GDM1 (cell line): ENCODE results near the gene ZNF385C.
"Not testable (repeated sequence)": the region's sequence is repeated elsewhere in the genome, so short reads cannot be mapped to it uniquely, and the experiment has no call there.

Experiments used
- DNase-seq: peaks from one replicate; lab custom pipeline; 2025; lab: John Stamatoyannopoulos, UW

The ZNF385C gene

GRCh38 chr17:42019509-42020404 lies 78.5 kb downstream of the ZNF385C start, which contains the start of gene NKIRAS2:
Gene NKIRAS2, plus strand, starts transcription at chr17:42020090. Its CDS starts 1,488 bp downstream, at chr17:42021578.
- DNase-seq = peak; percentile 85

- DNase-seq = no peak
These were observed 79.3 kb downstream of the ZNF385C start for GRCh38 chr17:42018988-42019387.

GRCh38 chr17:42018339-42018738 lies 79.9 kb downstream of the ZNF385C start:
- DNase-seq = no peak

- DNase-seq = no peak
These were observed 80.4 kb downstream of the ZNF385C start for GRCh38 chr17:42017866-42018200.

GRCh38 chr17:42016941-42017865 lies 81.1 kb downstream of the ZNF385C start, which contains the start of gene DNAJC7:
Gene DNAJC7, minus strand, starts transcription at chr17:42017439. Its CDS starts 23 bp downstream, at chr17:42017416.
- peak; percentile 91 for DNase-seq

GRCh38 chr17:42016411-42016831 lies 81.9 kb downstream of the ZNF385C start:
- no peak for DNase-seq

- DNase-seq = not testable (repeated sequence)
These were observed 84.5 kb downstream of the ZNF385C start for GRCh38 chr17:42013740-42014139.

GRCh38 chr17:42012363-42012762 lies 85.9 kb downstream of the ZNF385C start:
- not testable (repeated sequence) for DNase-seq

GRCh38 chr17:42010898-42011516 lies 87.3 kb downstream of the ZNF385C start:
- no peak for DNase-seq

- DNase-seq = not testable (repeated sequence)
These were observed 88.0 kb downstream of the ZNF385C start for GRCh38 chr17:42010266-42010680.

GRCh38 chr17:42009170-42009569 lies 89.1 kb downstream of the ZNF385C start:
- no peak for DNase-seq

GRCh38 chr17:42005166-42005565 lies 93.1 kb downstream of the ZNF385C start:
- DNase-seq = no peak

- no peak for DNase-seq
These were observed 95.4 kb downstream of the ZNF385C start for GRCh38 chr17:42002792-42003301.

GRCh38 chr17:42002175-42002791 lies 96.0 kb downstream of the ZNF385C start:
- DNase-seq = no peak

- DNase-seq = no peak
These were observed 96.5 kb downstream of the ZNF385C start for GRCh38 chr17:42001729-42002128.

- no peak for DNase-seq
These were observed 97.7 kb downstream of the ZNF385C start for GRCh38 chr17:42000413-42001133.

- no peak for DNase-seq
These were observed 99.8 kb downstream of the ZNF385C start for GRCh38 chr17:41998497-41998896.

GRCh38 chr17:41996855-41997164 lies 101.5 kb downstream of the ZNF385C start:
- no peak for DNase-seq

GRCh38 chr17:41992576-41992975 lies 105.7 kb downstream of the ZNF385C start:
- no peak for DNase-seq

- DNase-seq = no peak
These were observed 108.4 kb downstream of the ZNF385C start for GRCh38 chr17:41989702-41990419.
